Trophoblast cell (in vitro differentiated cells and primary cell): ENCODE data around the gene TRIM45.

ENCODE experiments used
- DNase-seq, 2 donors: peaks; one replicate each; pipeline ENCODE4 v3.0.0-alpha.2; 2016
- H2AFZ ChIP-seq: 2 replicates; pipeline ENCODE4 v1.6.1; 2013; ENCODE audit warnings: low read length, moderate library complexity, mild to moderate bottlenecking; ENCODE audit not compliant: insufficient read depth, poor library complexity
- H2AK5ac ChIP-seq: 2 replicates; pipeline ENCODE4 v1.6.1; 2013; ENCODE audit warnings: mild to moderate bottlenecking, low read length
- H2BK120ac ChIP-seq: 2 replicates; pipeline ENCODE4 v1.6.1; 2013; ENCODE audit warnings: low read length, mild to moderate bottlenecking, moderate library complexity; ENCODE audit not compliant: insufficient read depth, poor library complexity
- H2BK12ac ChIP-seq: 2 replicates; pipeline ENCODE4 v1.6.1; 2013; ENCODE audit warnings: mild to moderate bottlenecking, low read length, moderate library complexity
- H2BK5ac ChIP-seq: 2 replicates; pipeline ENCODE4 v1.6.1; 2013; ENCODE audit warnings: low read length, low read depth, moderate library complexity, mild to moderate bottlenecking; ENCODE audit not compliant: poor library complexity
- H3K14ac ChIP-seq: 2 replicates; pipeline ENCODE4 v1.6.1; 2013; ENCODE audit warnings: mild to moderate bottlenecking, low read length
- H3K18ac ChIP-seq: 2 replicates; pipeline ENCODE4 v1.6.1; 2013; ENCODE audit warnings: mild to moderate bottlenecking, low read length
- H3K23ac ChIP-seq: 2 replicates; pipeline ENCODE4 v1.6.1; 2013; ENCODE audit warnings: low read length
- H3K27ac ChIP-seq: 2 replicates; pipeline ENCODE4 v1.5.1; 2013; ENCODE audit warnings: low read depth, mild to moderate bottlenecking, inconsistent platforms, low read length, moderate library complexity
- H3K27me3 ChIP-seq: 2 replicates; pipeline ENCODE4 v1.6.1; 2013; ENCODE audit warnings: inconsistent platforms, mild to moderate bottlenecking, low read length, moderate library complexity; ENCODE audit not compliant: insufficient read depth
- H3K36me3 ChIP-seq, 2 experiments: 1 replicate in 1 of 2; 2 replicates in 1 of 2; pipeline ENCODE4 v1.6.1; 2013; ENCODE audit warnings: low read length in 2 of 2, mild to moderate bottlenecking in 2 of 2, moderate library complexity in 1 of 2; ENCODE audit not compliant: insufficient read depth in 2 of 2, control insufficient read depth in 1 of 2
- H3K4ac ChIP-seq: 2 replicates; pipeline ENCODE4 v1.6.1; 2013; ENCODE audit warnings: low read depth, mild to moderate bottlenecking, low read length, moderate library complexity
- H3K4me1 ChIP-seq, 2 experiments: 1 replicate in 1 of 2; 2 replicates in 1 of 2; pipeline ENCODE4 v1.6.1; 2013; ENCODE audit warnings: low read length in 2 of 2, mild to moderate bottlenecking in 2 of 2, moderate library complexity in 1 of 2; ENCODE audit not compliant: insufficient read depth in 2 of 2, control insufficient read depth in 1 of 2
- H3K4me2 ChIP-seq: 2 replicates; pipeline ENCODE4 v1.6.1; 2013; ENCODE audit warnings: inconsistent platforms, mild to moderate bottlenecking, low read length, moderate library complexity
- H3K4me3 ChIP-seq: 2 replicates; pipeline ENCODE4 v1.5.1; 2013; ENCODE audit warnings: mild to moderate bottlenecking, low read depth, low read length, inconsistent platforms
- H3K79me1 ChIP-seq: one replicate; pipeline ENCODE4 v1.6.1; 2013; ENCODE audit warnings: low read length
- H3K79me2 ChIP-seq: 2 replicates; pipeline ENCODE4 v1.6.1; 2013; ENCODE audit warnings: low read length, mild to moderate bottlenecking; ENCODE audit not compliant: control insufficient read depth, insufficient read depth, poor library complexity
- H3K9ac ChIP-seq: 2 replicates; pipeline ENCODE4 v1.6.1; 2013; ENCODE audit warnings: mild to moderate bottlenecking, low read length
- H3K9me3 ChIP-seq: 2 replicates; pipeline ENCODE4 v1.6.1; 2013; ENCODE audit warnings: low read depth, mild to moderate bottlenecking, control low read depth, inconsistent platforms, low read length; ENCODE audit not compliant: insufficient read depth
- H4K12ac ChIP-seq: 2 replicates; pipeline ENCODE4 v1.6.1; 2013; ENCODE audit warnings: low read depth, mild to moderate bottlenecking, low read length, moderate library complexity
- H4K8ac ChIP-seq: 2 replicates; pipeline ENCODE4 v1.6.1; 2013; ENCODE audit warnings: low read depth, mild to moderate bottlenecking, low read length, moderate library complexity
- H4K91ac ChIP-seq: one replicate; pipeline ENCODE4 v1.6.1; 2013; ENCODE audit warnings: low read depth, mild to moderate bottlenecking, low read length, moderate library complexity
- WGBS: extraction: QIAGEN DNeasy Blood & Tissue Kit; methylation state at CpG from one replicate; pipeline ENCODE4 v1.1.7; 2013; ENCODE audit warnings: missing lambda C conversion rate; ENCODE audit not compliant: insufficient read length, insufficient coverage; ENCODE audit errors: extremely low coverage; 5-methylcytosine and 5-hydroxymethylcytosine counted together

Gene TRIM45

GRCh38 chr1:117124661-117125060 lies 3.1 kb upstream of the TRIM45 start:
- Histone ChIP-seq H2AK5ac (no peak overlapping the region), H3K18ac (no peak overlapping the region), H3K36me3 (peaks cover 0 to 2% of the 10 kb centered on the region in 2 experiments), H3K27ac (no peak overlapping the region), H2BK12ac (no peak overlapping the region), H2BK120ac (no peak overlapping the region), H4K91ac (no peak overlapping the region), H4K12ac (no peak overlapping the region), H4K8ac (no peak overlapping the region), H3K14ac (no peak overlapping the region), H3K4me2 (no peak overlapping the region), H3K4ac (no peak overlapping the region), H3K4me1 (peaks cover 8 to 19% of the 10 kb centered on the region in 2 experiments), H3K9me3 (no peaks in the 10 kb centered on the region), H3K79me2 (peaks cover 12% of the 10 kb centered on the region), H2AFZ (no peak overlapping the region), H2BK5ac (no peak overlapping the region), H3K23ac (no peak overlapping the region), H3K4me3 (no peak overlapping the region), H3K9ac (no peak overlapping the region), H3K79me1 (peaks cover 23% of the 10 kb centered on the region), H3K27me3 (no peaks in the 10 kb centered on the region)
- WGBS = no CpG with 5 or more reads among the region's 1 CpG
- no peak for DNase-seq

GRCh38 chr1:117123274-117123673 lies 1.7 kb upstream of the TRIM45 start:
- H3K79me1 ChIP-seq = peaks cover 21% of the 10 kb centered on the region
- no peak overlapping the region for H3K4me3 ChIP-seq
- H4K91ac ChIP-seq = peak overlapping the region; percentile 18
- H2AK5ac ChIP-seq = no peak overlapping the region
- H2BK120ac ChIP-seq = no peak overlapping the region
- peaks cover 12% of the 10 kb centered on the region for H3K79me2 ChIP-seq
- no peak overlapping the region for H2BK5ac ChIP-seq
- no peak overlapping the region for H3K14ac ChIP-seq
- no CpG with 5 or more reads among the region's 2 CpGs for WGBS
- no peaks in the 10 kb centered on the region for H3K9me3 ChIP-seq
- H3K4me1 ChIP-seq = peaks cover 10 to 21% of the 10 kb centered on the region in 2 experiments
- peak overlapping the region; percentile 61 for H2BK12ac ChIP-seq
- no peak overlapping the region for H4K12ac ChIP-seq
- no peak overlapping the region for H3K23ac ChIP-seq
- no peak overlapping the region for H2AFZ ChIP-seq
- DNase-seq = peak in 1 of 2 donors; percentile 24
- no peak overlapping the region for H3K9ac ChIP-seq
- no peaks in the 10 kb centered on the region for H3K27me3 ChIP-seq
- no peak overlapping the region for H3K27ac ChIP-seq
- H3K36me3 ChIP-seq = peaks cover 3 to 5% of the 10 kb centered on the region in 2 experiments
- no peak overlapping the region for H3K4ac ChIP-seq
- H3K18ac ChIP-seq = no peak overlapping the region
- H3K4me2 ChIP-seq = no peak overlapping the region
- no peak overlapping the region for H4K8ac ChIP-seq

DNA sequence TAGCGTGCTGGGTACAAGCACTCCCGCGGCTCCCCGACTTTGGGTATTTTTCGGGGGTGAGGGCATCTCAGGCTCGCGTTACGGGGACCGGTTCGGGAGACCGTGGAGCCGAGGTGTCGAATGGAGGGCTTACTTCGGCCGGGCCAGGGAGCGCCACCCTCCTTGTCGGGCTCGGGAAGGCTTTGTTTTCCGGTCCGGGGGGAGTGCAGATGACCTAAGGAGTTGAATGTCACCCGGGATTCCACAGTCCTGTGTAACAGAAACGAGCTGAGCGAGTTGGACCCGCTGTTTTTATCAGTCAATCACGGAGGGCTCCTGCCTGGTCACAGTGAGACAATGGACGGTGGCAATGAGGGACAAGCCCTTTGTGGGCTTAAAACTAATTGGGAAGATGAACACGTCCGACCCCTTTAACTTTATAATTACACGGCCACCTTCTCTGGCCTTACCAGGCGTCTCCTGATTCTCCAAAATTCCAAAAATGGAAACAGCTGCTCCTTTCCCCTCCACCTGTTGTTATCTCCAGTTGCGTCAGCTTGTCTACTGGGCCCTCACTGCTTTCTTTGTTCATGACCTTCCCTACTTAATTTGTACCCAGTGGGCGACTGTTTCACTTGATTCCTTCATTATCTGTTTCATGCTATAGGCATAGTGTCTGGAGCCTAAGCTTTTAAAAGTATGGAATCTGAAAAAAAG lies 929 bp upstream of the TRIM45 start:
- Histone ChIP-seq H3K27ac (peak overlapping the region; percentile 96), H3K9ac (peak overlapping the region; percentile 63), H2AFZ (peak overlapping the region; percentile 83), H3K18ac (peak overlapping the region; percentile 95), H3K9me3 (no peaks in the 10 kb centered on the region), H3K23ac (no peak overlapping the region), H3K27me3 (no peaks in the 10 kb centered on the region), H3K4me3 (peak overlapping the region; percentile 44), H4K12ac (peak overlapping the region; percentile 82), H2BK12ac (peak overlapping the region; percentile 54), H3K4me2 (peak overlapping the region; percentile 63), H2BK120ac (peak overlapping the region; percentile 96), H2BK5ac (peak overlapping the region; percentile 96), H4K8ac (peak overlapping the region; percentile 93), H3K79me2 (peaks cover 12% of the 10 kb centered on the region), H3K4me1 (peaks cover 18 to 25% of the 10 kb centered on the region in 2 experiments), H4K91ac (peak overlapping the region; percentile 93), H3K14ac (peak overlapping the region; percentile 78), H3K79me1 (peaks cover 21% of the 10 kb centered on the region), H3K4ac (peak overlapping the region; percentile 48), H2AK5ac (peak overlapping the region; percentile 25), H3K36me3 (peaks cover 9 to 10% of the 10 kb centered on the region in 2 experiments)
- peak; percentile 89 to 96 for DNase-seq
- no CpG with 5 or more reads among the region's 32 CpGs for WGBS

DNA sequence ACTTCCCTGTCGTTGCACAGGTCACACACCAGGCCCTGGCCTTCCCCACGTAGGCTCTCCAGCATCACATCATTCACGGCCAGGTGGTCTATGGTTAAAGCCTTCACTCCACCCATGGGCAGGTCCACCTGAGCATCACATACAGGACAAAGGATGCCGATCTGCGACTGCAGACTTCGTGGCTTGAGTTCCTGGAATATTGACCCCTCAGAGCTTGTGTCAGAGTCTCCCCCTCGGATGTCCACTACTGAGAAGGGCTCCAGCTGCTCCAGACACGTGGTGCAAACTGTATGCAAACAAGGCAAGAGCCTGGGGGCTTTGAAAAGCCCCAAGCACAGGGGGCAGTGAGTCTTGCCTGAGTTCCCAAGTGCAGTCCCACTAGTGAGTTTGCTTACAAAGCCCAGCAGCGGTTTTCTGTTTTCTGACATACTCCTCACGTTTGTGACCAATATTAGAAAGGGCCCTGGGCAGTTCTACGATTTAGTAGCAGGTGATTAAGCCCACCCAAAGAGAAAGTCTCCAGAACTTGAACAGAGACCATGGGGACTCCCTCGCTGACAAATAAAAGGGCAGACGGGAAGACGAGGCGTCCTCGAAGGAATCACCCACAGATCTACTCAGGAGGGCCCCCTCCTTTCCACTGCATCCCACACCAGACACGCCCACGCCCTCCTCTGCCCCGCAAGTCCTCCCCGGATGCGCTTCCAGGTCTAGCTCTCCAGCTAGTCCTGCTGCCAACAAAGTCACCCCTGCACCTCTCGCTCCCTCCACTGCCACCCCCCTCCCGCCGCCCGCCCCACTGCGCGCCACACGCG lies 568 bp downstream of the TRIM45 start:
- Histone ChIP-seq H3K4me2 (peak overlapping the region; percentile 89), H3K27me3 (no peaks in the 10 kb centered on the region), H3K23ac (no peak overlapping the region), H2BK12ac (peak overlapping the region; percentile 93), H3K14ac (peak overlapping the region; percentile 81), H3K79me2 (peaks cover 12% of the 10 kb centered on the region), H2AFZ (peak overlapping the region; percentile 84), H4K12ac (peak overlapping the region; percentile 93), H4K8ac (peak overlapping the region; percentile 76), H3K9me3 (no peaks in the 10 kb centered on the region), H2AK5ac (peak overlapping the region; percentile 82), H2BK120ac (peak overlapping the region; percentile 89), H3K79me1 (peaks cover 21% of the 10 kb centered on the region), H3K4me1 (peaks cover 22 to 28% of the 10 kb centered on the region in 2 experiments), H3K4me3 (peak overlapping the region; percentile 82), H3K36me3 (peaks cover 9 to 16% of the 10 kb centered on the region in 2 experiments), H2BK5ac (peak overlapping the region; percentile 71), H4K91ac (peak overlapping the region; percentile 84), H3K18ac (peak overlapping the region; percentile 83), H3K4ac (peak overlapping the region; percentile 84), H3K27ac (peak overlapping the region; percentile 96), H3K9ac (peak overlapping the region; percentile 66)
- no CpG with 5 or more reads among the region's 29 CpGs for WGBS
- DNase-seq = peak in 1 of 2 donors; percentile 15
